GM21367 (cell line): ENCODE data around the gene TMX1.
"Not testable (repeated sequence)": the region's sequence is repeated elsewhere in the genome, so short reads cannot be mapped to it uniquely, and the experiment has no call there.

Source experiments
- ATAC-seq: cut with Tn5 transposase; IDR thresholded peaks from one replicate; pipeline ENCODE4 v1.9.1; 2021; ENCODE audit not compliant: unreplicated experiment

The TMX1 gene, protein sequence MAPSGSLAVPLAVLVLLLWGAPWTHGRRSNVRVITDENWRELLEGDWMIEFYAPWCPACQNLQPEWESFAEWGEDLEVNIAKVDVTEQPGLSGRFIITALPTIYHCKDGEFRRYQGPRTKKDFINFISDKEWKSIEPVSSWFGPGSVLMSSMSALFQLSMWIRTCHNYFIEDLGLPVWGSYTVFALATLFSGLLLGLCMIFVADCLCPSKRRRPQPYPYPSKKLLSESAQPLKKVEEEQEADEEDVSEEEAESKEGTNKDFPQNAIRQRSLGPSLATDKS

DNA sequence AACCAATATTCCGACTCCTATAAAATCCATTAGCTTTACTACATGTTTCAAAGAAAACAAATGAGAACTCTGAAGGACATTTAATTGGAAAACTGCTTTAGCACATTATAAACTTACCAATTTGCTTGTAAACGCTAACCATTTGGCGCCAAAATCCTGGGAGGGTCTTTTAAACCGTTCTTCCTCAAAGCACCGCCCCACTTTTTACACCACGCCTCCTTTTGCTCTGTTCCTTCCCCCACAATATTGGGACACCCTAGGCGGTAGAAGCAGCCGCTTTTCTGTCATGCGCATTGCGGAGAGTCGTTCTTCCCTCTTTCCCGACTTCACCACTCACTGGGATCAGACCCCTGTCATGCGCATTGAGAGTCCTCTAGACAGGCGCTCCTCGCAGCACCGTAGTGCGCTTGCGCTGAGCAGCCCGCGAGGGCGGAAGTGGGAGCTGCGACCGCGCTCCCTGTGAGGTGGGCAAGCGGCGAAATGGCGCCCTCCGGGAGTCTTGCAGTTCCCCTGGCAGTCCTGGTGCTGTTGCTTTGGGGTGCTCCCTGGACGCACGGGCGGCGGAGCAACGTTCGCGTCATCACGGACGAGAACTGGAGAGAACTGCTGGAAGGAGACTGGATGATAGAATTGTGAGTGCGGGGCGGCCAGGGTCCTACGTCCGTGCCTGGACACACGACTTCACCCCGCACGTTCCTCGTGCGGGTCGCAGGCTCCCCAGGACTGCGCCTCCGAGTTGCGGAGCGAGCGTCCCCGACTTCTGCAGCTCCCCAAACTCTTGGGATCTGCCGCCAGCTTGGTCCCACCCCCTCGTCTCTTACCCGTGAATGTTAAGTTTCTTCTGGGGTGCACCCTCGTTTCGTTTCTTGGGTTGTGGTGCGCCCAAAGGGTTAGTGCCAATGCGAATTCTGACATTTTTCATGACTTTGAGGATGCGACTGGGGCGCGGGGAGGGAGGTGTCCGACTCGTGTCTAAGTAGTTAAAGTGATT, at the start of gene TMX1:
Gene TMX1, plus strand, starts transcription at position 435 of the 991 bp plus-strand sequence. Its CDS starts 46 bp downstream, at position 481.
- ATAC-seq, result peak; percentile 86

DNA sequence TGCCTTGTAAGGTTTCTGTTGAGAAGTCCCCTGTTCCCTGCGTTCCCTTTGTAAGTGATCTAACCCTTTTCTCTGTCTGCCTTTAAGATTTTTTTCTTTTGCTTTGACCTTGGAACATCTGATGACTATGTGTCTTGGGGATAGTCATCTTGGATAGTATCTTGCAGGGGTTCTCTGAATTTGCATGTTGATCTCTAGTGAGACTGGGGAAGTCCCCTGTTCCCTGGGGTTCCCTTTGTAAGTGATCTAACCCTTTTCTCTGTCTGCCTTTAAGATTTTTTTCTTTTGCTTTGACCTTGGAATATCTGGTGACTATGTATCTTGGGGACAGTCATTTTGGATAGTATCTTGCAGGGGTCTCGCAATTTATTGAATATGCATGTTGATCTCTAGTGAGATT, 38.2 kb upstream of the TMX1 start:
- peak; percentile 47 for ATAC-seq

GRCh38 chr14:51202914-51203665, 37.0 kb upstream of the TMX1 start:
- peak; percentile 56 for ATAC-seq

DNA sequence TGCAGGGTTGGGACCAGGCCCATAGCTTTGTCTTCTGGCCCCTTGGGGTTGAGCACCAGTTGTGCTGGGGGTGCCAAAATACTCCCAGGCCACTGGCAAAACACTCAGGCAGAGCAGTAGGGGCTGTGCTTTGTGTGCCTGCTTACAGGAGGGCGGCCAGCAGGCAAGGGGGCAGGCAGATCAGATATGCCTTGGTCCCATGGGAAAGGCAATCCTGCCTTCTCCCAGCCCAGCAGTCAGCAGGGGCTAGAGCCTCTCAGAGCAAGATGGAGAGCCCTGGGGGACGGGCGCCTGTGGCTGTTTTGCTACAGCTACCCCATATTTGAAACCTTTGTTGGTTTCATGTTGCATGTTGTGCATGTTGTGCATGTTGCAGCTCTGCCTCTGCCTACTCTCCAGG, 36.2 kb upstream of the TMX1 start:
- no peak for ATAC-seq

GRCh38 chr14:51205486-51205885, 34.6 kb upstream of the TMX1 start:
- no peak for ATAC-seq

DNA sequence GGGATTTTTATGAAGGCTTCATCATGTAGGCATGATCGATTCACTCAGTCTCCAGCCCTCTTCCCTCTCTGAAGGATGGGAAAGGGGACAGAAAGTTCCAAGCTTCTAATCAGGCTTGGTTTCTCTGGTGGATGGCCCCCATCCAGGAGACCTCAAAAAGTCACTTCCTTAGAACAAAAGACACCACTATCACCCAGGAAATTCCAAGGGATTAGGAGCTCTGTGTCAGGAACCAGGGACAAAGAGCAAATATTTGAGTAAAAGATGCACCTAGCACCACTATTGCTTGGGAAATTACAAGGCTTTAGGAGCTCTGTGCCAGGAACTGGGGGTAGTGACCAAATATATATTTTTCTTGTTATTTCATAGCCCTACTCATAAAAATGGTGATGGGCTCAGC, 33.6 kb upstream of the TMX1 start:
- ATAC-seq, result no peak

DNA sequence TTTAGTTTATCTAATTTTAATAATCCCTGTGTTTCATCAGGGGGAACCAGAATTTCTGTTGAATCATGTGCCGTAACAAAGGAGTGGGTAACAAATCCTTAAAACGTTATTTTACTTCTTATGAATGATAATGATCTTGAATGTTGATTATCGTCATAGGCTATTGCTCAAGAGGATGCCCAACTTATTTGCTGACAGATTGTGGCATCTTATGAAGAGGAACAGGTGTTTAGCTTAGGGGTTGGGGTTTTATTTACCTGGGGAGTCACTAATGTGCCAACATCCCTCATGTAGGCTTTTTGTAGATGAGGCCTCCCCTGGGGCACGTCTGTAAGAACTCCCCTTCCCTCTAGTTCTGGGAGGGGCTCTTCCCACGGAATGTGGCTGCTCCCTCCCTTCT, 32.4 kb upstream of the TMX1 start:
- no peak for ATAC-seq

DNA sequence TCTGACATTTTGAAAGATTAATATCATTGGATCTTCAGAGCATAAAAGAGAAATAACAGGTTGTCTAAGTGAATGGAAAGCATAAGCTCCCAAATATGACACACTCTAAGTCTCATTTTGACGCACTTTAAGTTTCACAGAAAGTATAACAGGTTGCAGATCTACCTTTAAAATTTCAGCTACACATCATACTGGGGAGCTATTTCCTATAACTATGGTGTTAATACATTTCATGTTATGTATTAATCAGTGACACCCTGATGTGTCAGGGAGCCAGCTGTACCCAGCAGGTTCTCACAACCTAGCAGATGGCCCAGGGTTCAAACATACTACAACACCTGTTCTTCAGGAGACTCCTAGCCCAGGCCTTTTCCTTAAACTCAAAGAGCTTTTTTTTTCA, 31.1 kb upstream of the TMX1 start:
- no peak for ATAC-seq

DNA sequence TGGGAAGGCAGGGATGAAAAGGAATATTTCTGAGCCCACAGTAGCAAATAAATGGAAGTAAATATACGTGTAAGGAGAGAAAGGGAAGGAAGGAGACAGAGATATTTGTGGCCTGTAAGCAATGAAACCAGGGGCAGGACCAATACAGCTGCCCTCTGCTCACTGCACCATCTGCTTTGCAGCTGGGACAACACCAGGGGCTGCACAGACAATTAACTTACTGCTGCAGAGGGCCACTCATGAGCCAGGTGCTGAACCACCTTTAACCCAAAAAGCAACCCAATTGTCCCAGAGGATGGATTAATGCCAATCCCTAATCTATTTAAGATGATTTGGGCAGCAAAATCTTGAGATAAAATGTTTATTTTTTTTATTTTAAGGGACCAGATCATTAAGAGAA, 30.6 kb upstream of the TMX1 start:
- ATAC-seq, result no peak

DNA sequence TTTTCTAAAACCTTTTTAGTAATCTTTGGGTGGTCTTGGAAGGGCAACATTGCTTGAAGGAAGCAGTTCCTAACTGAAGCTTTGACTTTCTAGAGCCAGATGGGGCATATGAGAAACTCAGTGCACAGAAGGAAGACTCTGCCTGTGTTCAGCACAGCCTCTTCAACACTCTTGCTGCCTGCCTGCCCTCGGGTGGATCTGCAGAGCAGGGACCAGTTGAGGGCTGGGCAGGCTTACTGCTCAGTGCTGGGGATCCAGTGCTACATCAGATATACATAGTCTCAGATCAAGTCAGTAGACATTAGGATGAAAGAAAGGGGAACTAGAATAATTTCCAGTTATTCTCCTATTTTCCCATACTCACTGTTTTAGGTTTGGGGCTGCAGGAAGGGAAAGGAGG, 29.5 kb upstream of the TMX1 start:
- ATAC-seq, result no peak

GRCh38 chr14:51211149-51211548, 28.9 kb upstream of the TMX1 start:
- no peak for ATAC-seq

DNA sequence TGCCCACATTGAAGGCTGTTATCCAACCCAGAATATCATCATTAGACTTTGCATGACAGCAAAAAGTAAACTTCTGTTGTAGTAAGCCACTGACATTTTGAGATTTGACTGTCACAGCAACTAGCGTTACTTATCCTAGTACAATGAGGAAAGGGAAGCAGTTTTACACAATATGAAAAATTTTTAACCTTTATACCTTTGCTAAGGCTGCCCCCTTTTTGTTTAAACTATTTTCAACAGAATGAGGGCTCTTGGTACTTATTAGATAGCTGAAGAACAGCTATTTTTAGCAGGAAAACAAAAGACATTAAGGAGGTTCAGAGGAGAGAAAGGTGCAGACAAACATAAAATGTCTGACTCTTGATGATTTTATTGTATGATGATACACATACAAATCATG, 23.4 kb upstream of the TMX1 start:
- ATAC-seq, result no peak

DNA sequence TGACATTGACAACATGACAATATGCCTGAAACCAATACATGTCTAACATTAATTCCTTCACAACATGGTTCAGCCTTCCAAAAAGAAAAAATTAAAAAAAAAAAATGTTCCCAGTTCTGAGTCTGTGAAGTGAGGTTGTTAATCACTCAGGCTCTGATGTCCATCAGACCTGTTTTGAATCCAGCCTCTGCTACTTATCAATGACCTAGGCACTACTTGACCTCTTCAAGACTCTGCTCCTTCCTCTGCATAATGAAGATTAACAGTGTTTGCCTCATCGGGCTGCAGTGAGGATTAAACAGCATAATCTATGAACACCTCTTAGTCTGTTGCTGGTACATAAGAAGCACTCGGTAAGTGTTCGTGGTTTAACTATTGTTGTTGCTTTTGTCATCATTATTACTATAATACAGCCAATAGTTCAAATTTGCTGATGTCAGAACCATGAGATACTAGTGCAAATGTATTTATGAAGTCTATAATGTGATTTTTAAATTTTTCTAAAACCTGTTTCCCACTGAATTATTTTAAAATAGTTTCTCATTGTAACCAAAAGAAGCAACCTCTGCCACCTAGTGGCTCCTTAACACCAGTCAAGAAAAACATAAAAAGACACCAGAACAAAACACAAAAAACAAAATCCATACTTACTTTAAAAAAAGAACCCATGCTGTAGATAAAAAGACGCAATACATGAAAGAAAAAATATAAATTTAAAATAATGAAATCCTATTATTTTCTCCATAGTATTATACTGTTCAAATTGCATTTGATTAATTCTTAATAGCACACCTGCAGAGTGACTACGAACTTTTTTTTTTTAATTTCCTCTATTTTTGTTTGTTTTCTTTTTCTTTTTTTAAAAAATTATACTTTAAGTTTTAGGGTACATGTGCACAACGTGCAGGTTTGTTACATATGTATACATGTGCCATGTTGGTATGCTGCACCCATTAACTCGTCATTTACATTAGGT, 20.3 kb upstream of the TMX1 start:
- ATAC-seq, result no peak

DNA sequence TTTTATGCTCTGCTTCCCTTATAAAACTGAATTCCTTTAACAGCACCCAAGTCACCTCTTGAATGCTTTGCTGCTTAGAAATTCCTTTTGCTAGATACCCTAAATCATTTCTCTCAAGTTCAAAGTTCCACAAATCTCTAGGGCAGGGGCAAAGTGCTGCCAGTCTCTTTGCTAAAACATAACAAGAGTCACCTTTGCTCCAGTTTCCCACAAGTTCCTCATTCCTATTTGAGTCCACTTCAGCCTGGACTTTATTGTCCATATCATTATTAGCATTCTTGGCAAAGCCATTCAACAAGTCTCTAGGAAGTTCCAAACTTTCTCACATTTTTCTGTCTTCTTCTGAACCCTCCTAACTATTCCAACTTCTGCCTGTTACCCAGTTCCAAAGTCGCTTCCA, 16.6 kb upstream of the TMX1 start:
- not testable (repeated sequence) for ATAC-seq

GRCh38 chr14:51224551-51224950, 15.5 kb upstream of the TMX1 start:
- ATAC-seq, result no peak

- no peak for ATAC-seq
Observed at GRCh38 chr14:51225751-51226150, 14.3 kb upstream of the TMX1 start.

DNA sequence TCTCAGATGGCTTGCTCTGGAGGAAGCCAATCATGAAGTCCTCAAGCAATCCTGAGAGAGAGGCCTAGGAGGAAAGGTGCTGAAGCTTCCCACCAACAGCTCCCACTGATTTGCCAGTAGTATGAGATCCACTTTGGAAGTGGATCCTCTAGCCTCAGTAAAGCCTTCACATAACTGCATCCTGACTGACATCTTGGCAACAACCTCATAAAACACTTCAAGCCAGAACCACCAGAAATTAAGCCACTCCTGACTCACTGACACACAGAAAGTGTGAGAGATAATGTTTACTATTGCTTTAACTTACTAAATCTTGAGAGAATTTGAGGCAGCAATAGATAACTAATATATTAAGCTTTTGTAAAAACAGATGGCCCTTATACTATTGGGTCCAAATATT, 11.7 kb upstream of the TMX1 start:
- no peak for ATAC-seq

- no peak for ATAC-seq
Observed at GRCh38 chr14:51228890-51229289, 11.2 kb upstream of the TMX1 start.

DNA sequence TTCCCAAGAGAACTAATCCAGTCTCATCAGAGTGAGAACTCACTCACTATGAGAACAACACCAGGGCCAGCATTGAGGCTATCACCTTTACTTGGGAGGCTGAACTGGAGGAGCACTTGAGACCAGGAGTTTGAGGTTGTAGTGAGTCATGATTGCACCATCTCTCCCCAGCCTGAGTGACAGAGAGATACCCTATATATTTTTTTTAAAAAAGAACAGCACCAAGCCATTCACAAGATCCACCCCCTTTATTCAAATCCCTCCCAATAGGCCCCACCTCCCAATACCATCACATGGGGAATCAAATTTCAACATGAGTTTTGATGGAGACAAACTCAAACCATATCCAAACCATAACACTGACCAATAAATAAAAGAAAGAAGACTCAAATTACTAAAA, 3.7 kb upstream of the TMX1 start:
- no peak for ATAC-seq

DNA sequence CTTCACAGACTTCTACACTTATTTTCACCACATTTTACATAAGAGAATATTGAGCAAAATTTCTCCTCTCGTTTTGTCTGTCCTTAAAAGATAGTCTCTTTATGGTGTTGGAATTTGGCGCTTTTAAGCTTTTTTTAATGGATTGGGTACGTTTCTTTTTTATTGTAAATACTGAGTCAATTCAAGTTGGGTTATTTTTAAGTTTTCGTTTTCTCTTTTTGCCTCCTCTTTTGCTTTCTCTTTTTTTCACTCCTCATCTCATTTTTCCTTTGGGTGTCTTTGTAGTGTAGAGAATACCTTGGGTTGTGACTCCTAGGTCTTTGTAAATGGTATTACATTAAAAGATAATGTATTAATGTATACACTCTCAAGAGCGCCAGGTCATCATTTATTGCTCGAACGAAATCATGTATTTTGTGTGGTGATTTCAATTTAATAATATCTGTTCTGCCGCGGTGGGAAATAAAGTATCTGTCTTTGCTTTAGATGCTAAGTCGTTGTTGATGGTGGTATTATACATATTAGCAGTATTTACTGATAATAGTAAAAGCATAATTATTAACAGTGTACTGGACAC, 845 bp downstream of the TMX1 start:
- no peak for ATAC-seq
